ENCODE measurements around the gene PEX14. TPM values are rescaled to one million over a fixed set of nuclear protein-coding genes. Genes with fewer than 3 reads are reported as not detected.

Gene PEX14
- total RNA-seq, 4 donors from 2014 or later: 14.6 to 19.0 (median 17.6) TPM

DNA sequence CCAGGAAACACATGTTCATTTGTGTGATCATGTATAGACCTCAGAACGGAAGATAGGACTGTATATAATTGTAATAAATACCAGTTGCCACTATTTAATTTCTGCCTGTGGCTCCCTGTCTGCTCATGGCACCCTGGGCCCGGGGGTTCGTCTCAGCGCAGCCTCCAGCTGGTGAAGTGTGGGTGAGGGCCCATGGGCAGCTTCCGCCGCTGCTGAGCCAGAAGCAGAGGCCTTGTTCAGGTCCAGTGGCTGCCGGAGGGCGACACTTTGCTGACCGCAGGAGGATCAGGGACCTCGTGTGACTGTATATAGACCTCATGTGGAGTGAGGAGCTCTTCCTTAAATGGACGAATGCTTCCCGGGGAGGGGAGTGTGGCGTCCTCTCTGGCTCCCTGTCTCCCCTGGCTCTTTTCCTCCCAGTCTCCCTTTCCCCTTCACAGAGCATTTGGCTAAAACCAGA is 155.9 kb downstream of the PEX14 start:
- no peak overlapping the region for H3K27ac ChIP-seq
- no peak overlapping the region for H3K4me3 ChIP-seq
- H3K4me1 ChIP-seq: peaks cover 27% of the 10 kb centered on the region
- TF ChIP-seq, protein P1, sequence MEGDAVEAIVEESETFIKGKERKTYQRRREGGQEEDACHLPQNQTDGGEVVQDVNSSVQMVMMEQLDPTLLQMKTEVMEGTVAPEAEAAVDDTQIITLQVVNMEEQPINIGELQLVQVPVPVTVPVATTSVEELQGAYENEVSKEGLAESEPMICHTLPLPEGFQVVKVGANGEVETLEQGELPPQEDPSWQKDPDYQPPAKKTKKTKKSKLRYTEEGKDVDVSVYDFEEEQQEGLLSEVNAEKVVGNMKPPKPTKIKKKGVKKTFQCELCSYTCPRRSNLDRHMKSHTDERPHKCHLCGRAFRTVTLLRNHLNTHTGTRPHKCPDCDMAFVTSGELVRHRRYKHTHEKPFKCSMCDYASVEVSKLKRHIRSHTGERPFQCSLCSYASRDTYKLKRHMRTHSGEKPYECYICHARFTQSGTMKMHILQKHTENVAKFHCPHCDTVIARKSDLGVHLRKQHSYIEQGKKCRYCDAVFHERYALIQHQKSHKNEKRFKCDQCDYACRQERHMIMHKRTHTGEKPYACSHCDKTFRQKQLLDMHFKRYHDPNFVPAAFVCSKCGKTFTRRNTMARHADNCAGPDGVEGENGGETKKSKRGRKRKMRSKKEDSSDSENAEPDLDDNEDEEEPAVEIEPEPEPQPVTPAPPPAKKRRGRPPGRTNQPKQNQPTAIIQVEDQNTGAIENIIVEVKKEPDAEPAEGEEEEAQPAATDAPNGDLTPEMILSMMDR (IDR thresholded peaks at IDR 0.05): no peak
- TF ChIP-seq POLR2AphosphoS5 (IDR thresholded peaks at IDR 0.05) (no peak), POLR2A (IDR thresholded peaks at IDR 0.05) (no peak), EP300 (IDR thresholded peaks at IDR 0.05) (no peak)
- peaks cover 17% of the 10 kb centered on the region for H3K36me3 ChIP-seq
- peak in 1 of 2 donors; percentile 46 for DNase-seq (ENCODE audit: low spot score in 2 of 2)
- no peaks in the 10 kb centered on the region for H3K27me3 ChIP-seq
- no peaks in the 10 kb centered on the region for H3K9me3 ChIP-seq
- 92% methylated on average over 11 of the region's 13 CpGs for WGBS

- Histone ChIP-seq H3K36me3 (peaks cover 17% of the 10 kb centered on the region), H3K27ac (no peak overlapping the region), H3K4me1 (peaks cover 33% of the 10 kb centered on the region), H3K27me3 (no peaks in the 10 kb centered on the region), H3K9me3 (no peaks in the 10 kb centered on the region), H3K4me3 (no peak overlapping the region)
- peak in 1 of 2 donors; percentile 61 for DNase-seq (ENCODE audit: low spot score in 2 of 2)
- TF ChIP-seq POLR2AphosphoS5 (IDR thresholded peaks at IDR 0.05) (no peak), EP300 (IDR thresholded peaks at IDR 0.05) (no peak), POLR2A (IDR thresholded peaks at IDR 0.05) (no peak)
- 86% methylated on average over 15 of the region's 20 CpGs for whole genome bisulfite sequencing
Observed at GRCh38 chr1:10631121-10631810, 156.5 kb downstream of the PEX14 start.

GRCh38 chr1:10631811-10632593 is 157.3 kb downstream of the PEX14 start:
- WGBS: 82% methylated on average over 13 of the region's 14 CpGs
- Histone ChIP-seq H3K9me3 (no peaks in the 10 kb centered on the region), H3K36me3 (peaks cover 16% of the 10 kb centered on the region), H3K27ac (peak overlapping the region; percentile 20), H3K4me3 (no peak overlapping the region), H3K27me3 (no peaks in the 10 kb centered on the region), H3K4me1 (peaks cover 39% of the 10 kb centered on the region)
- peak in 1 of 2 donors; percentile 58 for DNase-seq (ENCODE audit: low spot score in 2 of 2)
- no peak for TF ChIP-seq EP300 (IDR thresholded peaks at IDR 0.05)
- TF ChIP-seq POLR2A (IDR thresholded peaks at IDR 0.05): no peak
- TF ChIP-seq, protein P1 (IDR thresholded peaks at IDR 0.05): no peak
- TF ChIP-seq POLR2AphosphoS5 (IDR thresholded peaks at IDR 0.05): no peak

DNA sequence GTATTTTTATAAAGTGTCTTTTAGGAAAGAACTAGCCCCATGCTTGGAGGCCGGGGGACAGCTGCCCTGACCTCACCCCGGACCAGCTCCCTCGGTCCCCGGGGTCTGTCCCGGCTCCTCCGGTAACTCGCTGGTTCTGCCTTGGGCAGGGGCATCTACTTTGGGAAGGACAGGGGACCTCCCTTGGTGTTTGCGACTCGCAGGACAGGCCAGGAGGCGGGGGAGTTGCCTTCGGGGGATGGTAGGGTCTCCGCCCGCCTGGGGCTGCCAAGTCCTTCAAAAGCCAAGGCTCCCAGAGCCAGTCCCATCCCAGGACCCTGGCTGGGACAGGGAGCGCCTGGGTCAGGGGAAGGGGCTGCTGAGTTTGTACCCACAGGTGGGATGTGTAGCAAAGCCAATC is 157.9 kb downstream of the PEX14 start:
- Histone ChIP-seq H3K9me3 (no peaks in the 10 kb centered on the region), H3K36me3 (peaks cover 12% of the 10 kb centered on the region), H3K27me3 (no peaks in the 10 kb centered on the region), H3K4me1 (peaks cover 45% of the 10 kb centered on the region), H3K4me3 (no peak overlapping the region), H3K27ac (peak overlapping the region; percentile 2)
- 74% methylated on average over 9 of the region's 14 CpGs for WGBS
- TF ChIP-seq, protein P1 (IDR thresholded peaks at IDR 0.05): no peak
- TF ChIP-seq POLR2A (IDR thresholded peaks at IDR 0.05): no peak
- no peak for TF ChIP-seq POLR2AphosphoS5 (IDR thresholded peaks at IDR 0.05)
- no peak for TF ChIP-seq EP300 (IDR thresholded peaks at IDR 0.05)
- DNase-seq (ENCODE audit: low spot score in 2 of 2): peak in 1 of 2 donors; percentile 34

DNA sequence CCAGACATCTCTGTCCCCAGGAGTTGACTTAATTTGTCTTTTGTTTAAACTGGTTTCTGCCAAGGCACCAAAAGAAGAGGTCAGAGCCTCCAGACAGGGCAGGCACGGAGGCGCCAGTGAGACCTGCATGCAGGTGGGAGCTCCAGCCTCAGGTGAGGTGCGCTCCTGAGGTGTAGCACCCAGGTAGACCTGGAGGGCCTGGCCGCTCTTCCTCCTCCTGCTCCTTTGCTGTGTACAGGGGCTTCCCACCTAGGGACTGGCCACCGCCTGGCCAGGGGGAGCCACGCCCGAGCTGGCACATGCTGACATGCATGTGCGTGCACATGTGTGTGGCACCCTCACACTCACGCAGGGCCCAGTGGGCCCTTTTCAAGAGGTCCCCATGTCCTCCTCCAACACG is 158.7 kb downstream of the PEX14 start:
- WGBS: 91% methylated on average over 10 of the region's 10 CpGs
- Histone ChIP-seq H3K27ac (peak overlapping the region; percentile 94), H3K27me3 (no peaks in the 10 kb centered on the region), H3K9me3 (no peaks in the 10 kb centered on the region), H3K4me3 (no peak overlapping the region), H3K36me3 (peaks cover 14% of the 10 kb centered on the region), H3K4me1 (peaks cover 52% of the 10 kb centered on the region)
- TF ChIP-seq POLR2AphosphoS5 (IDR thresholded peaks at IDR 0.05): no peak
- no peak for DNase-seq (ENCODE audit: low spot score in 2 of 2)

GRCh38 chr1:10634075-10634427 is 159.3 kb downstream of the PEX14 start:
- H3K4me1 ChIP-seq: peaks cover 54% of the 10 kb centered on the region
- H3K27ac ChIP-seq: peak overlapping the region; percentile 94
- no peak for TF ChIP-seq POLR2A (IDR thresholded peaks at IDR 0.05)
- TF ChIP-seq, protein P1 (IDR thresholded peaks at IDR 0.05): no peak
- no peak for TF ChIP-seq POLR2AphosphoS5 (IDR thresholded peaks at IDR 0.05)
- no peak for TF ChIP-seq EP300 (IDR thresholded peaks at IDR 0.05)
- no peaks in the 10 kb centered on the region for H3K9me3 ChIP-seq
- peaks cover 16% of the 10 kb centered on the region for H3K36me3 ChIP-seq
- 63% methylated on average over 5 of the region's 8 CpGs for WGBS
- no peaks in the 10 kb centered on the region for H3K27me3 ChIP-seq
- DNase-seq (ENCODE audit: low spot score in 2 of 2): no peak
- H3K4me3 ChIP-seq: no peak overlapping the region
